HG03025 (cell line): ENCODE measurements around the gene PLXNA2.

Experiments
- ATAC-seq: cut with Tn5 transposase; IDR thresholded peaks from one replicate; pipeline ENCODE4 v1.9.1; 2021; ENCODE audit warnings: mild to moderate bottlenecking, moderate library complexity; ENCODE audit not compliant: unreplicated experiment, low FRiP score

Gene PLXNA2

GRCh38 chr1:208268541-208269337 lies 24.6 kb upstream of the PLXNA2 start:
- ATAC-seq, result no peak

- no peak for ATAC-seq
Measured at GRCh38 chr1:208265525-208265924, 21.3 kb upstream of the PLXNA2 start.

DNA sequence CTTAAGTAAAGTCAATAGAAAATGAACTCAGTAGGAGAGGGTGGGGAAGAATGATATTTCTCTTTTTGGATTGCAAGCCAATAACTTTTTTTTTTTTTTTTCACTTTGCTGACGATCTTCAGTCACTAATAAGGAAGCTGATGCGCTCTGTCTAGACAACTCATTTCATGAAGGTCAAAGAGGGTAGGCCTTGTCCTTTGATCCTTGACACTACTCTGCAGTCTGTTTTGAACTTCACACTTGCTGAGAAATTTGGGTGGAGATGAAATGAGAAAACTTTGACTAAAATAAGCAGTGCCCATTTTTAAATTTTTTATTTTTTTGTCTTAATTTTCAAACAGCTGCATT lies 20.9 kb upstream of the PLXNA2 start:
- ATAC-seq, result no peak

- no peak for ATAC-seq
Measured at GRCh38 chr1:208264469-208265121, 20.4 kb upstream of the PLXNA2 start.

DNA sequence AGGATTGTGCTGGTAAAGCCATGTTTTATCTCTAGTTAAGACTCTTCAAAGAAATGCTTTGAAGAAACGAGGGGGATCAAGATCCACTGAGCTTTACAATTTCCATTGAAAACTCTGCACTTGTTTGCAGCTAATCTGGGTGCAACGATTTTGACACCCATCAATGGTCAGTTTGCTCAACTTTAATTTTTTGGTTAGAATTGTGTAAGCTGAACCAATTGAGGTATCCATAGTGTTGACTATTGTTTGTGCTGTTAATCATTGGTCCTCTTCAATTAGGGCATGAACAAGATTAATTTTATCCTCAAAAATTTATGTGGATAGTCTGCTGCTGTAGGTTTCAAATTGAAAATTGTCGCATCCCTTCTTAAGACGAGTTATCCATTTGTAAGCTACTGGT lies 17.7 kb upstream of the PLXNA2 start:
- ATAC-seq, result no peak

DNA sequence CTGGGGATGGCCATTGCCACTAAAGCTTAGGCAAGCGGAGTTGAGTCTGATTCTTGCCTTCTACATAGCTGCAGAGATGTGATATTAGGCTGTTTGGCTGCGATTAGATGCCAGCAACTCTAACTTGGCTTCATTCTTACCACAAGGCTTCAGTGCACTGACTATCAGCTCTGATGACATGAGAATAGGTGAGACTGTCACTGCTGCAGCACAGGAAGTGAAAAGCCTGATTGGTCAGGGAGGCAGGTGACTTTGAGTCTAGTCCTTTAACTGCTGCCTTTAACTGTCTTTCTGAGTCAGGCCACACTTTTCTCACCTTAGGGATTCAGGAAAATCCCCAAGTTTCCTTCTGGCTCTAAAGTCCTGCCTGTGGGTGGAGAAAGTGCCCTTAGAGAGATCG lies 14.1 kb upstream of the PLXNA2 start:
- no peak for ATAC-seq

DNA sequence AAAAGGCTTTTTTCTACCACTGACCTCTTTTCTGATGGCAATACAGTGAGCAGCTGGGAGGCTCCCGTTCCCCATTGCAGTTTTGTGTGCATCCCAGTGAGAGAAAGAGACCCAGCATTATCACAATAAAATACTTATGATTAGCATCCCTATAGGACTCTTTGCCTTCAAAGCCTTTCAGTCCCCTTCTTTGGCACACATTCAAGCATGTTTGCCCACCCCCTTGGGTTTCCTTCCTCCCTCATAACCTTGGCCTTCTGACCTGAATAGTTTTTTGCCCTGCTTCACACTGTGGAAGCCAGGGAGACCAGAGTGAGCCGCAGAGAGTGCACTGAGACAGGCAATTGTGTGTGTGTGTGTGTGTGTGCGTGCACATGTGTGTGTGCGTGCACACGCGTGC lies 13.2 kb upstream of the PLXNA2 start:
- no peak for ATAC-seq

- no peak for ATAC-seq
Measured at GRCh38 chr1:208256556-208256955, 12.4 kb upstream of the PLXNA2 start.

- no peak for ATAC-seq
Measured at GRCh38 chr1:208256091-208256490, 11.9 kb upstream of the PLXNA2 start.

GRCh38 chr1:208254862-208255261 lies 10.7 kb upstream of the PLXNA2 start:
- no peak for ATAC-seq

DNA sequence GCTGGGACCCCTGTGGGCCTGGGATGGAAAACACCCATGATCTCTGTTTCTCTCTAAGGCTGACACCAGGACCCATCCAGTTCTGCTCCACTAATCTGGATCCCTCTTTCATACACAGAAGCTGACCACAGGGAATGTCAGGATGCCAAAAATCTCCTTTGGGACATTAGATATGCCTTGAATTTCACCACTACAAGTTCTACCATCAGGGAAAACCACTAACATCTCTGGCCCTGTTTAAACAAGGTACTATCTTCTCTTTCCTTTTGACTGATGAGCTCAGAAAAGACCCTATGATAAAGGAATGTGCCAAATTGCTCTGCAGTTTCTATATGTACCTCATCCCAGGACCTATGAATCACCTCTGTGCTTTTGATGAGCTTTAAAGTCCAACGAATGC lies 10.2 kb upstream of the PLXNA2 start:
- ATAC-seq, result no peak

- ATAC-seq, result no peak
Measured at GRCh38 chr1:208252836-208253576, 8.8 kb upstream of the PLXNA2 start.

GRCh38 chr1:208251911-208252835 lies 8.0 kb upstream of the PLXNA2 start:
- no peak for ATAC-seq

DNA sequence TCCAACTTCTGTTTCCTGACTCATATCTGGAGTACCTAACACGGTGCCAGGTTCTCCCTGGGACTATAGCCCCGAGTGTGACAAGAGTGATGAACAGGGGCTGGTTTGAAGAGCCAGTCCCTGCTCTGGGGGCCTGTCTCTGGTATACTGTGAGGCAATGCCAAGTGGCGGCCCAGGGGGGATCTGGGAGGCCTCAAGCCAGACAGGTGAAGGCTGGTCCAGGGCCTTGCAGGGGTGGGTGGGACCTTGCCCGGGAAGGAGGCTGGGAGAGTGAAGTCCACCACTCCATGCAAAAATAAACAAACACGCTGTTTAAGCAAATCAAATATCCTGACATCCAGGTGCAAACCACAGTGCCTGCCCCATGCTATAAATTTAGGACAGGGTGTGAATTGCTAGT lies 6.8 kb upstream of the PLXNA2 start:
- no peak for ATAC-seq

DNA sequence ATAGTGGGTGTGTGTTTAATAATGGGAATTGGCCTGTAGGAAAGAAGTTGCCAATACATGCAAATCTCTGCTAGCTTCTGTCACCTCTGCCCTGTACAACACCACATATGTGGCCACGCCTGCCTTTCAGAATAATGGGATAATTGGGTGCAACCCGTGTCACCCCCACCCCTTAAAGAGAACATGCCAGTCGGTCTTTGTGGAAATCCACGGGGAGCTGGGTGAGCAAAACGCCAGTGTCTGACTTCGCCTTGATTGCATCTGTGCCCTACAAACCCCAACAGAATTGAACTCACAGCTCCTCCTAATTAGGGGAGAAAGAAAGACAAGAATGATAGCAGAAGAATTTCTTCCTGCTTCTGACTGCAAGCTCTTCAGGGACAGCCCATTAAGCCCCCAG lies 6.4 kb upstream of the PLXNA2 start:
- no peak for ATAC-seq

GRCh38 chr1:208248991-208249696 lies 5.0 kb upstream of the PLXNA2 start:
- ATAC-seq, result no peak

GRCh38 chr1:208248307-208248801 lies 4.2 kb upstream of the PLXNA2 start:
- ATAC-seq, result no peak

GRCh38 chr1:208247696-208248095 lies 3.5 kb upstream of the PLXNA2 start:
- ATAC-seq, result no peak

DNA sequence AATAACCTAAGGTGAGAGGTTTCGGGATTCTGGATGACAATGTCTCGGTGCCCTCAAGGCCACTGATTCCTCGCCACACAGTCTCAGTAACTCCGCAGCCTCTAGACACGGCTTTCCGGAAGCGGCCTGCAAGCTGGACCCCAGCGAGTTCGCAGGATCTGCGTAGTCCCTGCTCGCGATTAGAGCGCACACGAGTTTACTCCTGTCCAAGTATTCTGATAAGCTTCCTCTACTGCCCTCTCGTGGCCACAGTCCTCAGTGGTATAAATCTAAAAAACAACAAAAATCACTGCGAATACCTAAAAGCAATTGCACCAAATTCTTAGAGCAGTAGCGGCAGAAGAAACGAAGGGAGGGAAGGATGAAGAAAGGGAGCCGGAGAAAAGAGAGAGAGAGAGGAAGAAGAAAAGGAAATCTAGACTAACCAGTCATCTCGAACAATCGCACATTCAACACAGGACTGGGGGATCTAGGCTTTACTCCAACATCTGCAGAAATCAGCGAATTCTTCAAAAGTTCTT lies 1.1 kb upstream of the PLXNA2 start:
- ATAC-seq, result no peak
